T-helper 2 cell (primary cell): ENCODE data around the gene PHLDB1.

Experiments used
- DNase-seq, 5 experiments: peaks; one replicate each; pipeline versions ENCODE4 v3.0.0 to v3.0.0-alpha.2; 2012 to 2022

Gene PHLDB1

DNA sequence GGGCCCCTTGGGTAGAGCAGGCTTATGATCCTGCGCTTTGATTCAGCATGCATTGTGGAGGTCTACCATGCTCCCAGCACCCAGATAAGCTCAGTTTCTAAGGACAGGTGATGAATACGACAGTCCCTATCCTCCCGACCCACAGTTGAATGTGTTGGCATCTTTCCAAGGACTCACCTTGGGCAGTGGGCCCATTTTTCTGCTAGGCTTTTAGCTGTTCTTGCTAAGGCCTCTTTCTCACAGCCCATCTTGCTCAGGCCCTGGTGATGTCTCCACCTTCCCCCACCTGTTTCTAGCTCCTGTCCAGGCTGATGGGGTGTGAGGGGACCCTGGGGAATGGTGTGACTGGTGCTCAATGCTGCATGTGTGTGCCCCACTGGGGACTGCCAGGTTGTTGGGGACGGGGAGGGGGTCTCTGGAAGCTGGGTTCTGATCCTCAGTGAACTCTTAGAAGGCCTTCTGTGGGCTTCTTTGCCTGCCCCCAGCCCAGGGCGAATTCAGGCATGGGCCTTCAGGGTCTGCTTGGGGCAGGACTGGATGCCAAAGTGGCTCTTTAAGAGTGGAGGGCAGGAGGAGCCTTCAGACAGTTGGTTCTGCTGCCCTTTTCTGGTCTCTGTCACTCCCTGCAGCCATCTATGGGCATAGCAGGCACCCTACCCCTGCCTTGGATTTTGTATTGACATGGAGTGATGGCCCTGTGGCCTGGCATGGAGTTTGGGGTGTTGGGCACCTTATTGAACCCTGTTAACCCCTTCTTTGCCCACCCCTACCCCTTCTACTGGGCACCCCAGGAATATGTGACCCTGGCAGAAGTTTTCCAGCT is 33.1 kb downstream of the PHLDB1 start:
- no peak for DNase-seq

GRCh38 chr11:118641397-118642019 is 34.1 kb downstream of the PHLDB1 start:
- no peak for DNase-seq

DNA sequence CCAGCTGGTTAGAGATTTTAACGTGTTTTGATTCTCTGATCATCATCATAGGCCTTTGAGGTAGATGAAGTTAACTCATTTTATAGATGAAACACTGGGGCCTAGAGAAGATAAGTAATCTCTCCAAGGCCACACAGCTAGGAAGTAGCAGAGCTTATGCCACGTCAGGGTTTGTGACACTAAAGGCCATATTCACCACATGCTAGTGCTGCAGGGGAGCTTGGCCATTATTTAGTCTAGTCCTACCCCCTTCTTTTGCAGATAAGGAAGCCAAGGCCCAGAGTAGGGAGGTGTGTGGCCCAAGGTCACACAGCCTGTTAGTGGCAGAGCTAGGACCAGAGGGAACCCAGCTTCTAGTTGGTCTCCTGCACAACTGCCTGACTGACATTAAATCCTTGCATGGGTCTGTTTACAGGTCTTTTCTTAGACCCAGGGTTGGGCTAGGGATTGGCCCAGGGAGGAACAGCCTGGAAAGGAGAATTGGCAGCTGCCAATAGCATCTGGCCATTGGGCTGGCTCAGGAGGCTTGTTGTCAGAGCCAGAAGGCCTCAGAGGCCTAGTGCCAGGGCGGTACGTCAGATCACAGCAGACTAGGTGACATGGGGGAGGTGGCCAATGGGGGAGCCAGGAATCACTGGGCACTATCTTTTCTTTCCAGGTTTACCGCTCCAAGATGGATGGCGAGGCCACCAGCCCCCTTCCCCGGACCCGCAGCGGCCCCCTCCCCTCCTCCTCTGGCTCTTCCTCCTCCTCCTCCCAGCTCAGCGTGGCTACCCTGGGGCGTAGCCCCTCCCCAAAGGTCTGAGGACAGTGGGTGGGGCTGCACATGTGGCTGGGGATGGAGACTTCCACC is 36.0 kb downstream of the PHLDB1 start:
- DNase-seq: no peak

DNA sequence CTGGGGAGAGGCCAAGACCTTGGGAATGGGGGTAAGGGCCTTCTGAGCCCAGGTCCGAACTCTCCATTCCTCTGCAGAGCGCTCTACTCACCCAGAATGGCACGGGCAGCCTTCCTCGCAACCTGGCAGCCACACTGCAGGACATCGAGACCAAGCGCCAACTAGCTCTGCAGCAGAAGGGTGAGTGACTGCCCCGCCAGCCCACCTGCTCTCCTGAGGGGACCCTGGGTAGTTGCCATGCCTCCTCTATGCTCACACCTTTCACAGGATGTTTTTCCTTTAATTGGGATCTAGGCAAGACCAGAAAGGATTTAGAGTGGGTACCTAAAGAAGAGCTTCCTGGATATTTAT is 36.6 kb downstream of the PHLDB1 start:
- DNase-seq: no peak

- no peak for DNase-seq
Observed at GRCh38 chr11:118644496-118644895, 37.1 kb downstream of the PHLDB1 start.

GRCh38 chr11:118645066-118645715 is 37.8 kb downstream of the PHLDB1 start:
- DNase-seq: no peak

DNA sequence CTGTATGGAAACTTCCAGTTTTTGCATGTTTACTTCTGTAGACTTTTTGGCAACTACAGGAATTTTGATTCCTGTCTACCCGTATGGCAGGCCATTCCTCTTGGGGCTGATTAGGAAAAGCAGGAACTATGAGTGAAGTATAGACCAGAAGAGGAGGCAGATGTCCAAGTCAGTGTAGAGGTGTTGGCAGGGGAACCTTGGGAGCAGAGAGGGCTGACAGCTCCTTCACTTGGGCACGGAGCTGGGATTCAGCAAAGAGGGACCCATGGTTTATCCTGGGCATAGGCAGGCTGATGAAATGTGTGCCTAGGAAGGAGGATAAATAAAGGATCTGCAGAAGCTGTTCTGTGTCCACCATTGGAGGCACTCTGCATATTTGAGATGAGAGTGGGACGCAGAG is 39.0 kb downstream of the PHLDB1 start:
- DNase-seq: no peak

DNA sequence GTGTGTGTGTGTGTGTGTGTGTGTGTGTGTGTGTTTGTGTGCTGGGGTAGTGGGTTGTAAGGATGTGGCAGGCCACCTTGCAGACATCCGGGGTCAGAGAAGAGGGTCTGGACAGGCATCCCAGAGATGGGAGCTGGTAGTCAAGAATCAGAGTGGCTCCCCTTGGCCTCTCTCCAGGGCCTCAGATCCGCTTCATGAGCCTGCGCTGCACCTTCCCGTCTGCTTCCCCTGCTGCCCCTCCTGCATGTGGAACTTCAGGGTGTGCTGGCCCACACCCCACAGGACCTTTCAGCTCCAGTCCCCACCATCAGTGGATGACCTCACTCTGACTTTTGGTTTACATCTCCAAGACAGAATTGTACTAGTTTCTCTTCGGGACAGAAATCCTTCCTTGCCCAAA is 40.9 kb downstream of the PHLDB1 start:
- DNase-seq: no peak

DNA sequence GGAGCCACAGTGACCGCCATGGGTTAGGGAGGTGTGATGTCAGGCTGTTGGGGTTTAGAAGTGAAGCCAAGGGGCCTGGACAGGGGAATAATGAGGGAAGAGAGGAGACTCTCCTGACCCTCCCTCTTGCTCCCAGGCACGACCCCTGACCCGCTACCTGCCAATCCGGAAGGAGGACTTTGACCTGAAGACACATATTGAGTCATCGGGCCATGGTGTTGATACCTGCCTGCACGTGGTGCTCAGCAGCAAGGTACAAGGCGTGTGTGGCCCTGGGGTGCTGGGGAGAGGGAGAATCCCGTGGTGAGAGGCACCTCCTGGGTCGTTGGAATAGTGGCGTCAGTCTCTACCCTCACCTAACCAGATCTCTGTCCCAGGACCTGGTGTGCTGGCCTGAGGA is 42.5 kb downstream of the PHLDB1 start:
- DNase-seq: no peak

DNA sequence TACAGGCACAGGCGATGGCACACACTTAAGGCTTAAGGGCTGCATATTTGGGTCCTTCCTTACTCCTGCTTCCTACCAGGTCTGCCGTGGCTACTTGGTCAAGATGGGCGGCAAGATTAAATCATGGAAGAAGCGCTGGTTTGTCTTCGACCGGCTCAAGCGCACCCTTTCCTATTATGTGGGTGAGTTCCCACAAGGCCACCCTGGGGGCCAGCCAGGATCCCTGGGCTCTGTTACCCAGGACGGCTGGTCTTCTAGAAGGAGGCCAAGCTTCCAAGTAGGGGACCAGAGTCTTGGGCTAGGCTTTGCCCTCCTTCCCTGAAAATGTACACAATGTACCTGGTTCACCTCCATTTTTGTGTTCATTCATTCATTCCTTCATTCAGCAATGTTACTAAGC is 43.0 kb downstream of the PHLDB1 start:
- DNase-seq: no peak

DNA sequence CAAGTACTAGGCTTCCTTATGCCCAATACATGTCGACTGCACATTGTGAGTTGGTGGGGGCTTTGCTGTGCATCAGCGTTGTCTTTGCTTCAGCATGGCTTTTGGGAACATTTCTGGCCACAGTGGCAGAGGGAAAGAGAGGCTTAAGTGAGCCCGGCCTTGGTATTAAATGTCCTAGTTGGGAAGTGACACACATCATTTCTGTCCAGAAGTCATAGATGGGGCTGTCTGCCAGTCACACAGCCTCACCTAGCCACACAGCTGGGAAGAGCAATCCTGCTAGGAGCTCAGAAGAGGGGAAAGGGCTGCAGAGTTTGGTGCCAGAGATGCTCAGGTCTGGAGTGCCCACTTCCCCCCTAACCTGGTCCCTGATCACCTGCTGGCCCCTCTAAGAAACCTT is 44.4 kb downstream of the PHLDB1 start:
- no peak for DNase-seq

DNA sequence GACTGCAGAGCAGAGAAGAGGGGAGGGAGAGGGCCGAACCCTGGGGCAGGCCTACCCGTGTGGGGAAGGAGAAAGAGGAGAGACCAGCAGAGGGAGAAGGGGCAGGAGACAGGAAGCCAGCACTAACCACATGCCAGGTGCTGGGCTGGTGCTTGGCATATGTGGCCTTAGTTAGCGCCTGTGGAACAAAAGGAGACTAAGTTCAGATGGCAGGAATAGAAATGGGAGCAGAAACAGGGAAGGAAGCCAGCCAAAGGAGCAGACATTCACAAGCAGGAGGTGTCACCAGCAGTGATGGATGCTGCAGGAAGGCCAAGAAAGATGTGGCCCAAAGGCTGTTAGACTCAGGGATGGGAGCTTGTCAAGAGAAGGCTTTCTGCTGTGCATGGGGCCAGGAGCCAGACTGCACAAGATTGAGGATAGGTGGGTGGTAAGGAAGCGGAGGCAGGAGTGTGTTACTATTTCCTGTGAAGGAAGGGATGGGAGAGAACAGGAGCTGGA is 45.3 kb downstream of the PHLDB1 start:
- no peak for DNase-seq

GRCh38 chr11:118653684-118654390 is 46.4 kb downstream of the PHLDB1 start:
- DNase-seq: no peak

GRCh38 chr11:118655486-118656190 is 48.2 kb downstream of the PHLDB1 start:
- DNase-seq: no peak

DNA sequence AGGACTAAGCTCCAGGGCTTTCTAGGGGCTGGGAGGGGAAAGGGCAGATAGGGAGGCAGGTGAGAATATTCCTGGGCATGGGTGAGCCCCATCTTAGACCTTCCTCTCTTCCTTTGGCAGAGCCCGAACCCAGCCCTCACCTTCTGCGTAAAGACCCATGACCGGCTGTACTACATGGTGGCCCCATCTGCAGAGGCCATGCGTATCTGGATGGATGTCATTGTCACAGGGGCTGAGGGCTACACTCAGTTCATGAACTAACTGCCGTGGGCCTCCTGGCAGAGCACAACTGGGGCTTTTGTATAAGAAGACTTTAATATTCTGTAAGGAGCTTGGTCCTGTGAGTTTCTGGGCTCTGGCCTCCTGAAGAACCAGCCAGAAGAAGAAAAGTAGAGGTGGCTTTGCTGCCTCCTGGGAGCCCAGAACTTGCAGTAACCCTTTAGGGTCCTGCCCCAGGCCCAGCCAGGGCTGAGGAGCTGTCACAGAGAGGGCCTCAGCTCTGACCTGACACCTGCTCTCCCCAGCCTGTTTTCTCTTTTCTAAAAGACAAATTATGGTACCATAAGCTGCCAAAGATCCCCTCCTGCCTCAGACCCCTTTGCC is 49.2 kb downstream of the PHLDB1 start:
- DNase-seq: no peak

GRCh38 chr11:118657238-118657637 is 49.8 kb downstream of the PHLDB1 start:
- DNase-seq: peak in 1 of 5 experiments; percentile 19

- DNase-seq: no peak
Observed at GRCh38 chr11:118657709-118658428, 50.5 kb downstream of the PHLDB1 start.

DNA sequence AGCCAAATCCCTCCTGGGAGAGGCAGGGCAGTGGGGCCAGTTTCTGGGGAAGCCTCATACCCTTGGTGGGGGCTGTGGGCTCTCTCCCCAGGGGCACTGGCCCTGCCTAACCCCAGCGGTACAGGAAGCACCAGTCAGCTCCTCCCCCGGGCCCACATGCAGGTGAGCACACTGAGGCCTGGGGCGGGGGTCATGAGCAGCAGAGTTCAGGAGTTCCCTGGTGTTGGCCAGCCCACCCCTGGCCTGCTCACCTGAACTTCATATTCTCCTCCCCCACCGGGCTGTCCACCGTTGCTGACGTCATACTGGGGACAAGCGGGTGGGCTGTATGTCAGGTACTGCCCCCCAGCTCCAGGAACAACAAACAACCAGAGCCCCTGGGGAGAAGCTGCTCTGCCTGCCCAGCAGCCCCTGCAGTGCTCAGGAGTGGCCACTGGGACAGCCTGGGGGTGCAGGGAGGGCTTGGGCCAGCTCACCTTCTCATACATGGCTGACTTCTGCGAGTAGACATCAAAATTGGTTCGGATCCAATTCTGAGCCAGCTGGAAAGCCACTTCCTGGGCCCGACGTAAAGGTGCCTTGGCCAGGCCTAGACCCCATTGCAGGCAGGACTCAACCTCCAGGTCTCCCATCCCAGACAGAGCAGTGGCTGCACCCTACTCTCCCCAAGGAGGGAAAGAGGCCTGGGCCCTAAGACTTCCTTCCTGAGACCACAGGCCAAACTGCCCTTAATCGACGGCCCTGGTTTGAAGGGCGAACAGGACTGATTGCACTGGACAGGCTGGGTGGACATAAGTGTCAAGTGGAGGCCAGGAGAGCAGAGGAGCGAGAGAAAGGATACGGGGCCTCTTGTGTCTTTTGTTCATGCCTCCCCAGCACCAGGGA is 51.3 kb downstream of the PHLDB1 start:
- DNase-seq: no peak

GRCh38 chr11:118659314-118659952 is 52.0 kb downstream of the PHLDB1 start:
- peak; percentile 65 to 86 (median 79) for DNase-seq
